ENCODE measurements around the gene RNF111. TPM values are rescaled to one million over a fixed set of nuclear protein-coding genes. Genes with fewer than 3 reads are reported as not detected.

The RNF111 gene
- total RNA-seq, 1 experiment from 2014 or later, result 13.3 TPM

DNA sequence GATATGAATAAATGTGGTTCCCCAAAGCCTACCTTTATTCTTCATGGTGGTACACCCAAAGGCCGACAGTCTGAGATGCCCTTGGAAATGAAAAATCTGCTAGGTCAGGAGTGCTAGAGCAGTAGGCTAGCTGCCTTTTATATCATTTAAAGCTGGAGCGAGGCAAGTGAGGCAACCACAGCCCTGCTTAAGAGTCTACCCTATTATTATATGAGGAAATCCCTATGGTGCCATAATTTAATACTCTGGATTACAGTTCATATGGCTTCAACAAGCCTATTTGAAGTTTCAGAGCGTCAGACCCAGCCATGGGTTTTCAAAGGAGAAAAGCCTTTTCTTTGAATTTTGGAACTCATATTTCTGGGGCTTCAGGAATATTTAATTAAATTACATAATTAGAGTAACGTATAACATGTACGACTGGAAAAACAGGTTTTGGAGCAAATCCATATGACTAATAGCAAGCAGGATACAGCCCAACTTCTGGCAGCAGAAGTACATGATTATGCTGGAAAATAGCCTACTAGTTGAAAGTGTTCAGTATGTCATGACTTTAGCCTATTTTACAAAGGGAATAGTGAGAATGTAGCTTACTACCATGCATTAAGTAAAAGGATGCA lies 36.0 kb upstream of the RNF111 start:
- DNase-seq, result peak; percentile 86

GRCh38 chr15:58952751-58953150 lies 34.7 kb upstream of the RNF111 start:
- TF ChIP-seq EZH2 (IDR thresholded peaks at IDR 0.05; ENCODE audit: low read length, unreplicated experiment), result no peak
- TF ChIP-seq, protein P1, sequence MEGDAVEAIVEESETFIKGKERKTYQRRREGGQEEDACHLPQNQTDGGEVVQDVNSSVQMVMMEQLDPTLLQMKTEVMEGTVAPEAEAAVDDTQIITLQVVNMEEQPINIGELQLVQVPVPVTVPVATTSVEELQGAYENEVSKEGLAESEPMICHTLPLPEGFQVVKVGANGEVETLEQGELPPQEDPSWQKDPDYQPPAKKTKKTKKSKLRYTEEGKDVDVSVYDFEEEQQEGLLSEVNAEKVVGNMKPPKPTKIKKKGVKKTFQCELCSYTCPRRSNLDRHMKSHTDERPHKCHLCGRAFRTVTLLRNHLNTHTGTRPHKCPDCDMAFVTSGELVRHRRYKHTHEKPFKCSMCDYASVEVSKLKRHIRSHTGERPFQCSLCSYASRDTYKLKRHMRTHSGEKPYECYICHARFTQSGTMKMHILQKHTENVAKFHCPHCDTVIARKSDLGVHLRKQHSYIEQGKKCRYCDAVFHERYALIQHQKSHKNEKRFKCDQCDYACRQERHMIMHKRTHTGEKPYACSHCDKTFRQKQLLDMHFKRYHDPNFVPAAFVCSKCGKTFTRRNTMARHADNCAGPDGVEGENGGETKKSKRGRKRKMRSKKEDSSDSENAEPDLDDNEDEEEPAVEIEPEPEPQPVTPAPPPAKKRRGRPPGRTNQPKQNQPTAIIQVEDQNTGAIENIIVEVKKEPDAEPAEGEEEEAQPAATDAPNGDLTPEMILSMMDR (conservative IDR thresholded peaks at IDR 0.05; ENCODE audit: low read depth, low read length), result no peak
- ATAC-seq (peak; percentile 52), DNase-seq (peak; percentile 58)
- Histone ChIP-seq H3F3A (ENCODE audit: low read length, unreplicated experiment) (peaks cover 8% of the 10 kb centered on the region), H2AFZ (ENCODE audit: low read length) (peak overlapping the region; percentile 45; the same call in 1 of the 2 replicates), H3K9ac (ENCODE audit: low read length) (peak overlapping the region; percentile 43; the same call in 1 of the 2 replicates), H3K4me3 (ENCODE audit: low read length) (peak overlapping the region; percentile 25; the same call in 1 of the 2 replicates), H3K27me3 (ENCODE audit: low read length) (no peaks in the 10 kb centered on the region), H4K20me1 (ENCODE audit: low read length) (no peaks in the 10 kb centered on the region), H3K27ac (ENCODE audit: low read length) (peak overlapping the region; percentile 87), H3K4me2 (ENCODE audit: low read length) (peak overlapping the region; percentile 63), H3K4me1 (ENCODE audit: insufficient read depth, low read length) (peaks cover 28% of the 10 kb centered on the region), H3K9me2 (replicated peaks; ENCODE audit: low read length) (no peaks in the 10 kb centered on the region), H3K36me3 (ENCODE audit: low read depth, low read length) (no peaks in the 10 kb centered on the region), H3K79me2 (ENCODE audit: low read length) (no peaks in the 10 kb centered on the region), H3K9me3 (ENCODE audit: low read length) (no peaks in the 10 kb centered on the region)
- CTCF ChIA-PET, result interaction anchor here (0.9 kb wide), 1 partner anchor 11 kb away, joined by 5 read pairs; no protein-coding TSS in a partner anchor
- intact Hi-C loops (cut with micrococcal nuclease), result loop anchor here (10.0 kb wide), 1 partner anchor 422 kb away; the partner anchor contains the start of gene MYO1E
- POLR2A ChIA-PET (ENCODE audit: unreplicated experiment), result no interaction called here
- BruUV-seq (replicated peaks), result no TSS peak

More for the DNA sequence above, 36.0 kb upstream of the RNF111 start:
- peaks cover 37% of the 10 kb centered on the region for H3K4me1 ChIP-seq (ENCODE audit: insufficient read depth, low read length)
- no peaks in the 10 kb centered on the region for H4K20me1 ChIP-seq (ENCODE audit: low read length)
- no peak overlapping the region for H3K9ac ChIP-seq (ENCODE audit: low read length)
- H3K36me3 ChIP-seq (ENCODE audit: low read depth, low read length), result no peaks in the 10 kb centered on the region
- H3K4me2 ChIP-seq (ENCODE audit: low read length), result peak overlapping the region; percentile 63
- BruUV-seq (replicated peaks), result no TSS peak
- H2AFZ ChIP-seq (ENCODE audit: low read length), result no peak overlapping the region
- peak overlapping the region; percentile 38; the same call in 1 of the 2 replicates for H3K4me3 ChIP-seq (ENCODE audit: low read length)
- H3K9me2 ChIP-seq (replicated peaks; ENCODE audit: low read length), result no peaks in the 10 kb centered on the region
- H3K79me2 ChIP-seq (ENCODE audit: low read length), result no peaks in the 10 kb centered on the region
- intact Hi-C loops (cut with micrococcal nuclease), result loop anchor here (10.0 kb wide), 1 partner anchor 423 kb away; the partner anchor contains the start of gene MYO1E
- H3K27ac ChIP-seq (ENCODE audit: low read length), result peak overlapping the region; percentile 87
- no peak for TF ChIP-seq EZH2phosphoT487 (IDR thresholded peaks at IDR 0.05; ENCODE audit: borderline replicate concordance, low read length)
- no peak for TF ChIP-seq EZH2 (IDR thresholded peaks at IDR 0.05; ENCODE audit: low read length, unreplicated experiment)
- TF ChIP-seq, protein P1 (conservative IDR thresholded peaks at IDR 0.05; ENCODE audit: low read depth, low read length), result no peak
- no peaks in the 10 kb centered on the region for H3K9me3 ChIP-seq (ENCODE audit: low read length)
- peak; percentile 70 for ATAC-seq
- POLR2A ChIA-PET (ENCODE audit: unreplicated experiment), result no interaction called here
- no peaks in the 10 kb centered on the region for H3K27me3 ChIP-seq (ENCODE audit: low read length)
- CTCF ChIA-PET, result no interaction called here
- H3F3A ChIP-seq (ENCODE audit: low read length, unreplicated experiment), result peaks cover 8% of the 10 kb centered on the region
